Hematopoietic multipotent progenitor cell treated with erythropoietin and hydrocortisone succinate and interleukin-3 and kit ligand, for 17 days (in vitro differentiated cells): ENCODE data around the gene GALNT2.

Experiments used
- DNase-seq: peaks from one replicate; pipeline ENCODE4 v3.0.0-alpha.2; 2015; ENCODE audit warnings: low spot score

The GALNT2 gene

DNA sequence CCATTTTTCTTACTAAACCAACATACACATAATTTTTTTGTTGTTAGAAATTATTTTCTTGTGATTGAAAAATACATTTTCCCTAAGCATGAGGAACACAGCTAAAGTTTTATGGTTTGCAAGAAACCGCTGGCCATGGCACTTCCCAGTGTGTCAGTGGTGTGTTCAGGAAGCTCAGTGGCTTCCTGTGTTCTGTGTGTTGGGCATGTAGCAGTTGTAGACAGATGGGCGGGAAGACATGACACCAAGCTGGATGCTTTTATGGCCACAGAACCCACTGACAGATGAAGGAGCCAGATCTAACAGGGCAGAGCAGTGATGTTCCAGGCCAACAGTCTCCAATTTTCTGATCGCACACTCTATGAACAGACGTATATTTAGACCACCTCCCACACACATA lies 119.8 kb downstream of the GALNT2 start:
- no peak for DNase-seq

- DNase-seq = no peak
Measured at GRCh38 chr1:230187290-230187689, 120.3 kb downstream of the GALNT2 start.

DNA sequence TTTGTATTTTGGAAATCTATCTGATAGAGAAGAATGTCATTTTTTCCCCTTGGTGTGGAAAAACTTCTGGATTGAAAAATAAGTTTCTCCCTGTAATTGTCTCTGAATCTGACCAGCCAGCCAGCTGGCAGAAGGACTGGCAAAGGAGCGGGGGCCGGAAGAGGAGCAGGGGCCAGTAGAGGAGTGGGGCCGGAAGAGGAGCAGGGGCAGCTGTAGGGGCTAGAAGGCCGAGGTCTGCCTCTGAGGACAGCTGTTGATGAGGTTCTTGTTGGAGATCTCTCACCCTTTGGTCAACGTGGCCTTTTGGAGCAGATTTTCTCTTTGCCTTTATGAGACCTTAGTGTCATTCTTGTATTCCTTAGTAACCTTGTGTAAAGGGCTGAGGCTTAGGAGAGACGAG lies 121.8 kb downstream of the GALNT2 start:
- no peak for DNase-seq

GRCh38 chr1:230189341-230189740 lies 122.3 kb downstream of the GALNT2 start:
- DNase-seq = no peak

GRCh38 chr1:230189824-230190223 lies 122.8 kb downstream of the GALNT2 start:
- no peak for DNase-seq

- no peak for DNase-seq
Measured at GRCh38 chr1:230191079-230191804, 124.2 kb downstream of the GALNT2 start.

DNA sequence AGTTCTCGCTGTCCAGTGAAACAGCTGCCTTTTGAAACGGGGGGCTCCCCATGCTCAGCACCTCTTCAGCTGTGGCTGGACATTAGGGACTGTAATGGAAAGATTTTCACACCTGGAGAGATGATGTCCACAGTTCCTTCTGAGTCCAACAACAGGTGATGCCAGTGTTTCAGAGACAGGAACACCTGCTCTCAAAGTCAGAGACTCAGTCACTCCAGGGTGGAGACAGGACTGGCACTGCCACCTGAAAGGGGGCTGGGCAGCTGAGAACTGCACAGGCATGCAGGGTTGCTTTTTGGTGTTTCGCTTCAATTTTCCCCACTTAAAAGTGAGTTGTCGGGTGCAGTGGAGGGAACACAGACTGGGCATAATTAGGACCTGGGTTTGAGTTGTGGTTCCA lies 124.8 kb downstream of the GALNT2 start:
- DNase-seq = no peak

DNA sequence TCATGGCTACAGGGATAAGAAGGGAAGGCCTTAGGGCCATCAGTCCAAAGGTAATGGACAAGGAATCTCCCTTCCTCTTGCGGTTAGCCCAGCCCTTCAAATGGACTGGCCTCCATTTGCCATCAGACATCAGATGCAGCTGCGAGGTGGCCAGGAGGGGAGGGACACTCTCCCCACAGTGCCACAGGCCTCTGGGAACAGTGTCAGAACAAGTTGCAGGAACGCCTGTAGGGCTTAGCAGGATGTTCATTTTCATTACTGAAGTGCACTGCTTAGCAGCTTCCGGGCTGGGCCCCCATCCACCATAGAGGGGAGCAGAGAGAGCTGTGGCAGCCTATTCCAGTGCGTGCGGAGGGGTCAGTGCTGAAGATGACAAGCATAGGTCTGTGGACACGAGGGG lies 127.5 kb downstream of the GALNT2 start:
- DNase-seq = no peak

DNA sequence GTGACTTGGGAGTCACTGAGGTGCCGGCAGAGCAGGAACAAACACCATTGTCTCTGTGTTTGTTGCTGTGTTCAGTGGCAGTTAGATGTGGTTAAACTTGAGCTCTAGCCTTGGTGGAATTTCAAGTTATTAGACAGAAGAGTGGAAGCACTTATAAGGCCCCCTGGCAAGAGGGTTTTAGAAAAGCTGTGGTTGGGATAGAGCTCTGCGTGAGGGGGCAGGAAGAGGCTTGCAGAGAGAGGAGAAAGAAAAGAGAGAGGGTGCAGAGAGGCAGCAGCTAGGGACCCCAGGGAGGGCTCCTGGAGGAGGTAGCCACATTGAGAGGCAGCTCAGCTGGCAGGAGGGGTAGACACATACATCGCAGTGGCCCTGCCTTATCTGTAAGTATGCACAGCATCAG lies 128.2 kb downstream of the GALNT2 start:
- no peak for DNase-seq

DNA sequence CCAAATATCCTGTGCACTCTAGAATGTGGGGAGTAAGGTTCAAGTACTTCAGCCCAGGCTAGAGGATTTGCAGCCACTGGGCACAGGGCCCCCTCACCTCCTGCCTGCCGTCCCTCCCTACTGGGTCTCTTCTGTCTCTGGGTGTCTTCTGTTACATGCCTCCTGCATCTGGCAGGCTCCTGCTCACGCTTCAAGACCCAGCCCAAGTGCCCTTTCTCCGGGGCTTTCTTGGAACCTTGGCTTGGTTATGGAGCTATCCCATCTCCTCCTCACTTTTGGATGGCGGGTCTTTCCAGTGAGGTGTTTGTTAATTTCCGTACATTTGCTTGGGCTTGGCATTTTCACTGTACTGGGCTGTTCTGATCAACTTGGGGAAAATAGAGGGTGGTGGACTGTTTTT lies 129.0 kb downstream of the GALNT2 start:
- no peak for DNase-seq

- no peak for DNase-seq
Measured at GRCh38 chr1:230197644-230198567, 130.9 kb downstream of the GALNT2 start.

GRCh38 chr1:230199034-230199433 lies 132.0 kb downstream of the GALNT2 start:
- no peak for DNase-seq

DNA sequence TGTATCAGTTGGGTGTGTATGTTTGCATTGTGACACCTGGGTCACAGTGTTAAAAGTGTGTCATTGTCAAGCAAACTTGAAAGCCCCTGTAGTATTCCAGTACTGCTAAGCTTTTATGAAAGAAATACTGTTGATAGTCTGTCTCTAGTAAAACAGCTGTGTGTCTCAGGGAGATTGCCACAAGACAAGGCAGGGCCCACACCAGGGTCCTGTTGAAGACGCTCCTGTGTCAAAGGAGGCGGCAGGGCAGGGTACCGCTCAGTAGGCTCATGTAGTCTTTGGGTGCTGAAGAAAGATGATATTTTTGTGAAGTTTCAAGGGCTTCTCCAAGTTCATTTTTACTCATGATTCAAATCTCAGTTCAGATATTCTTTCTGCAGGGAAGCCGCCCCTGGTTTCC lies 132.5 kb downstream of the GALNT2 start:
- DNase-seq = no peak

DNA sequence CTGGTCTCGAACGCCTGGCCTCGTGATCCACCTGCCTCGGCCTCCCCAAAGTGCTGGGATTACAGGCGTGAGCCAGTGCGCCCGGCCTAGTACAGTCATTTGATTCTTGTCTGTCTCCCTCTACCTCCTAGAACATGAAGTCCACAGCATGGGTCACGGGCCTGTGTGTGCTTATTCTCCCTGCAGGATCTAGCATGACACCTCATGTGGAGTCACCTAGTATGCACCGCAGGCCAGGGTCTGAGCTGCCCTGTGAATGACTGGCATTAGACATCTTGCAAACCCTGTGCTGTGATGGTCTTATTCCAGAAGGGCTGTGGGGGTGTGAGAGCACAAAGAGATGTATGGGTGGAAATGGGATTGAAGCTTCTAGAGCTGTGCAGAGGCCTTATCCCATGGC lies 133.2 kb downstream of the GALNT2 start:
- DNase-seq = no peak

DNA sequence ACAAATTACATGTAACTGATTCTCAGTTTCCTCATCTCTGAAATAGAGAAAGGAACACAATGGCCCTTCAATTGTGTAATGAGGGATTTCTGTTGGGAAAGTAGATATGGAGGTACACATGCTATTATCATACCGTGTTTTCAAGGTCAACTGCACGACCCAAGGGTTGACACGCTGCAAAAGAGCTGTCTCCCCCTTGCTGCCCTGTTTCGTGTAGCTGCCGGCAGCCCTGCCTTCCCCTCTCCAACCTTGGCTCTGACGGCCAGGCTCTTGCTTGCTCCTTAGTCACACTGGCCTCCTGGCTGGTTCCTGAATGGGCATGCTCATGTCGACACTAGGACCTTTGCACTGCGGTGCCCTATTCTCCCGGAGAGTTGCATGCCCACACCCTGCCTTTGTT lies 134.4 kb downstream of the GALNT2 start:
- no peak for DNase-seq

DNA sequence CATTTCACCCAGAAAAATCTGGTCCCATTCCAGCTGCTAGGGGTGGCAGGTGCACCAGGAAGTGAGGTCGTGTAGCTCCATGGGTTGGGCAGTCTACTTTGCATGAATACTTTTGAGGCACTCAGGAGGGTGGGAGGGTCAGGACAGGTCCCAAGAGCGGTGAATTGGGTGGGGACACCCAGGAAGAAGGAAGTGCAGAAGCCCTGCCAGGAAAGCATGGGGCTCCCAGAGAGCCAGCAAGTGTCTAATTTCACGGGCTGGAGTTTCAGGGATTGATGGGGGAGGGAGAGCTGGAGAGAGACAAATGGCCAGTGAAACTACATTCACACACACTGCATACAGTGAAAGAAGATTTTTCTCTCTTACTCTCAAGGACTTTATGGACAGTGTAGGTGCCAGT lies 137.8 kb downstream of the GALNT2 start:
- no peak for DNase-seq

DNA sequence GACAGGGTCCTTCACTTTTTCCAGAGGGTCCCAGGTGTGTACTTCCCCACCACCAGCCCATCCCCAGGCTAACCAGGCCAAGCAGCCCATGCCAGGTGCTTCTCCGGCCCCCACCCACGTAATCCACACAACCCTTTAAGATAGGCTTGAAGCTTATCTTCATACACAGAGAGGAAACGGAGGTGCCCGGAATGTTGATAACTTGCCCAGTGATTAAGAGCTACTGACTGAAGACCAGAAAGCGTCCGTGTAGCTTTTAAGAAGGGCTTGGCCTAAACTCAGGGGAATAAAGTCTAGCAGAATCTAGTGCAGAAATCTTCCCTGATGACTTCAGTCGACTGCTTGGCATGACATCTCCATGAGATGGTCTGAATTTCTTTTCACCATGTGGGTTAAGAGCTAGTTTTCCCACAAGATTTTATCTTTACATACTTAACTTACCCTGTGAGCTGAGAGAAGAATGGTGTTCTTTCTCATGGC lies 138.7 kb downstream of the GALNT2 start:
- peak; percentile 64 for DNase-seq

GRCh38 chr1:230206207-230206606 lies 139.2 kb downstream of the GALNT2 start:
- no peak for DNase-seq

GRCh38 chr1:230206976-230207375 lies 139.9 kb downstream of the GALNT2 start:
- DNase-seq = no peak

DNA sequence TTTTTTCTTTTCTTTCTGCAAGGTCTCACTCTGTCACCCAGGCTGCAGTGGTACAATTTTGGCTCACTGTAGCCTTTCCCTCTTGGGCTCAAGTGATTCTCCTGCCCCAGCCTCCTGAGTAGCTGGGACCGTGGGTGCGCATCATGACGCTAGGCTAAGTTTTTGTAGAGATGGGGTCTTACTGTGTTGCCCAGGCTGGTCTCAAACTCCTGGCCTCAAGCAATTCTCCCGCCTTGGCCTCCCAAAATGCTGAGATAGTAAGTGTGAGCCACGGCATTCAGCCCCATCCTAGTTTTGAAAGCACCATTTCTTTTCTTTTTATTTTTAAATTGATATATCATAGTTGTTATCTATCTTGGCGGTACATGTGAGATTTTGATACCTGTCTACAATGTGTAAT lies 140.6 kb downstream of the GALNT2 start:
- no peak for DNase-seq

- DNase-seq = no peak
Measured at GRCh38 chr1:230208619-230209261, 141.7 kb downstream of the GALNT2 start.

DNA sequence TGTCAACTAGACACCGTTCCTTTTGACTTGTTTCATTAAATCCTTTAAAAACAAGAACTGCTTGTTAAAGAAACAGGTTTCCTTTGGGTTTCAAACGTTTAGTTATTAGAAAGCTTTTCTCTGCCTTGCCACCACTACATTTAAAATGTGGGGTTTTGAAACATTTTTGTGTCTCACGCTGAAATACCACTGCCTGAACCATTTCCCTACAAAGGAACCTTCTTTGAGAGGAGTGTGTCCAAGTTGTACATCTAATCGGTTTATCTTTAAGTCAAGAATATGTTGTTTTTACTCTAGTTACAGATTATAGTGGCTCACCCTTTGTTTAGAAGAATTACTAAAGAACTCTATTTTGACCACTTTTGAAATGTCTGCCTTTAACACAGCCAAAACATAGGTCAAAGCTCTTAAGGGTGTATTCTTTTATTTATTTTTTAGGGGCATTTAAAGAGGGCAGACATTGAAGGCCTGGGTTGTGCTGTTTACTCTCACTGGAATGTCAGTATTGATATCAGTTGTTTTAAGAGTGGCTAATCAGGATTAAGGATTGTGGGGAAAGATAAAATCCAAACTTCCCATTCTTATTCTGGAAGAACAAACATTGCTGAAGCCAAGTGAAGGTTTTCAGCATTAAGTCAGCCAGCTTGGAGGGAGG lies 143.4 kb downstream of the GALNT2 start:
- DNase-seq = no peak
